GM12864 (cell line): ENCODE results near the gene SH3YL1.

Experiments
- DNase-seq: peaks from one replicate; pipeline ENCODE4 v3.0.0-alpha.2; 2011; ENCODE audit warnings: low read depth
- H3K4me3 ChIP-seq: 2 replicates; pipeline ENCODE4 v1.5.1; 2011; ENCODE audit warnings: mild to moderate bottlenecking, low read depth, low read length, control low read depth
- CTCF ChIP-seq: IDR thresholded peaks from 2 replicates; pipeline ENCODE4 v1.5.1; 2011; ENCODE audit warnings: low read depth, mild to moderate bottlenecking, moderate library complexity, low read length, control low read depth, inconsistent platforms; ENCODE audit errors: missing control alignments

SH3YL1 gene

GRCh38 chr2:286774-287392 lies 23.1 kb upstream of the SH3YL1 start:
- DNase-seq, result no peak
- H3K4me3 ChIP-seq, result no peak overlapping the region
- no peak for TF ChIP-seq CTCF

DNA sequence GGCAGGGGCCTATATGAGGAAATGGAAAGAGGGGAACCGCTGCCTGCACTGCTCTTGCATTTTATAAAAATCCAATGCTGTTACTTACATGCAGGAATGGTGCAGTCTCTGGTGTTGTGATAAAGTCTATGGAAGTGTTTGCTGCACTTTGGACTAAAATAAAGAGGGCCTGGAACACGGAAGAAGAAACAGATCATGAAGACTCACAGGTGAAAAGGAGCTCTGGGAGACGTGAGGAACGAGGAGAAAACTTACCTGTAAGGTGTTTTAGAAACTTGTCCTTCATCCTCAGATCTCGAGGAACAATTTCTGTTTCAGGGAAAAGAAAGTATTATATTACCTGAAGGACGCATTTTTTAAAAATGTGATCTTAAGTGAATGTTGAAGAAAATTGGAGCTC lies 22.2 kb upstream of the SH3YL1 start:
- TF ChIP-seq CTCF, result no peak
- no peak overlapping the region for H3K4me3 ChIP-seq
- DNase-seq, result no peak

- no peak overlapping the region for H3K4me3 ChIP-seq
- TF ChIP-seq CTCF, result no peak
- no peak for DNase-seq
These were observed 21.7 kb upstream of the SH3YL1 start for GRCh38 chr2:285531-285930.

DNA sequence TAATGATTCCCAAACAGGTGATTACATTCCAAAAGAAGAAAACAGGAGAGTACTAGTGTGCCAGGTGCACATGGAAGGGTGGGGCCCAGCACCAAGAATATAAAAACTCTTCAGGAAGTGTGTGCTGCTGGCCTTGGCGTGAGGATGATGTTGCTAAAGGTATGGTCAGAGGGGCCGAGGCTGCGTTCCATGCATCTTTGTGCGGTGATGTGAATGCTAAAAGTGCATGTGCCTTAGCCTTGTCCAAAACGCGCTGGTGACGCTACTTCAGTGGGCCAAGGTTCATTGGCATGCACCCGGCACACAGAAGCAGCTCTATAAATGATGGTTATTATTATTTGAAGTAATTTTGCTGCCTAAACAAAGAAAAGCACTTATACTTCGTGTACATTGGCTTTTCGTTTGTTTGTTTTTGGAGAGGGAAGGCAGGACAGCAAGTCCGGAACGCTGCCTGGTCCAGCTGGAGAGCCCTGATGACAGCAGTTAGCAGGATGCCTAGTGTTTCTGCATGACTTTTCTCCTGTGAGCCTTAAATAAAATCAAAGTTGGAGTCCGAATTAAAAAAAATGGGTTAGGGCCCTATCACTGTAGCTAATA lies 21.2 kb upstream of the SH3YL1 start:
- TF ChIP-seq CTCF, result no peak
- H3K4me3 ChIP-seq, result no peak overlapping the region
- no peak for DNase-seq

- H3K4me3 ChIP-seq, result no peak overlapping the region
- no peak for TF ChIP-seq CTCF
- DNase-seq, result no peak
These were observed 20.4 kb upstream of the SH3YL1 start for GRCh38 chr2:283996-284794.

GRCh38 chr2:282371-283263 lies 18.8 kb upstream of the SH3YL1 start:
- H3K4me3 ChIP-seq, result no peak overlapping the region
- no peak for DNase-seq
- TF ChIP-seq CTCF, result no peak
